ENCODE results near the gene EXOSC3. TPM values are rescaled to one million over a fixed set of nuclear protein-coding genes. Genes with fewer than 3 reads are reported as not detected.

EXOSC3 gene
- total and polyA plus RNA-seq, 2 of the 8 experiments (the other 6 are each of a cell fraction or from before 2014, with no cell fraction given) = 46.7 to 73.4 TPM

DNA sequence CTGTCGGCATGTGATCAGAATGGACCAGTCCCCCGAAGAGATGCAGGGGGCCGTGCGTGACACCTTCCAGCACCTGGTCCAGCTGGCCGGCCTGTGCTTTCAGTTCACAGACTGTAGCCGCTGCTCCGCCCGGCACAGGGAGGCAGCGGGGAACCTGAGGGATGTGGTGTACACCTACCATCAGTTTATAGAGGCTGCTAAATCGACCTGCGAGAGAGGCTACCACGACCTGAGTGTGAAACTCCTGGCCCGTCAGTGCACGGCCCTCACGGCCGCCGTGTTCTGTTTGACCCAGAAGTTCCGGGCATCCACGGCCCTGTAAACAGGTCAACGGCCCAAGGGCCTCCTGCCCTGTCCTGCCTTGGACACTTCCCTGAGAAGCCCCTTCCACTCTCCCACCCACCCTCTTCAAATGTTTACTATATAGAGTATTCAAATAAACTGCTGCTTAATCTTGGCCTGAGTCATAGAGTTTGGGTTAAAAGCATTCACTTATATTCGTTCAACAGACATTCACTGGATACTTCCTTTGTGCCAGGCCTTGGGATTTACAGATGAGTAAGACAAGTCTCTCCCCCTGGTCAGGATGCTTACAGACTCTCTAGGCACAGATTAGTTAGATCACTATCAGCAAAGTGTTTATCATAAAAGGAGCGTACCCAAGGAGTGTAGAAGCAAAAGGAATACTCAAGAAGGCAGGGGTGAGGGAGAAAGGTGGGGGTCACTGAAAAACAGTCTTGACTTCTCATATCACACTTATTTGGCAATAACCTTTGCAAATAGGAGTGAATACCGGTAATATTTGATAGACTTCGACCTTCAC is 38.2 kb downstream of the EXOSC3 start:
- H2AFZ ChIP-seq (ENCODE audit: low read length) = no peak overlapping the region; the same call in 1 of the 2 replicates
- no peak overlapping the region for H4K91ac ChIP-seq (replicated peaks; ENCODE audit: insufficient read length, low read length)
- no peaks in the 10 kb centered on the region for H3K4me1 ChIP-seq (replicated peaks in 1 of 4; ENCODE audit: control insufficient read depth in 3 of 4, insufficient read depth in 4 of 4, low read length in 3 of 4)
- no peak overlapping the region for H2BK20ac ChIP-seq (ENCODE audit: low read length)
- H3K9me3 ChIP-seq (ENCODE audit: insufficient read depth in 2 of 2, low read depth in 1 of 2, low read length in 1 of 2) = no peaks in the 10 kb centered on the region
- H2BK15ac ChIP-seq (ENCODE audit: low read length) = no peak overlapping the region
- CTCF ChIA-PET (ENCODE audit: partially characterized antibody) = interaction anchor here (0.6 to 1.3 kb wide), 7 partner anchors 14 to 85 kb away, joined by 3 to 5 read pairs (median 3); no protein-coding TSS in a partner anchor
- FAIRE-seq = no peak
- peak overlapping the region; percentile 71 for H4K8ac ChIP-seq (ENCODE audit: extremely low read depth, insufficient read depth, low read length)
- H2BK120ac ChIP-seq (replicated peaks; ENCODE audit: low read depth, low read length) = no peak overlapping the region
- H3K23me2 ChIP-seq (ENCODE audit: low read depth, low read length) = no peaks in the 10 kb centered on the region
- H3K79me1 ChIP-seq (ENCODE audit: low read depth, low read length) = no peaks in the 10 kb centered on the region
- no peak overlapping the region for H3K4me3 ChIP-seq (ENCODE audit: extremely low read depth in 1 of 4, insufficient read depth in 2 of 4, low read depth in 3 of 4, low read length in 4 of 4)
- no peak overlapping the region for H2BK5ac ChIP-seq (ENCODE audit: low read depth, low read length)
- no peak overlapping the region for H2BK12ac ChIP-seq (ENCODE audit: low read depth, low read length)
- no peaks in the 10 kb centered on the region for H4K20me1 ChIP-seq (replicated peaks in 1 of 2; ENCODE audit: control insufficient read depth in 1 of 2, insufficient read depth in 2 of 2, low read length in 2 of 2)
- POLR2A ChIA-PET (ENCODE audit: partially characterized antibody) = no interaction called here
- H3K4me2 ChIP-seq (ENCODE audit: insufficient read depth in 1 of 2, low read depth in 2 of 2, low read length in 2 of 2) = no peak overlapping the region
- H3K23ac ChIP-seq (ENCODE audit: insufficient read length) = no peak overlapping the region
- H3K4ac ChIP-seq (replicated peaks; ENCODE audit: insufficient read length, low read depth, low read length) = no peak overlapping the region
- no peak overlapping the region for H2AK5ac ChIP-seq (ENCODE audit: low read depth, low read length)
- H3K18ac ChIP-seq (ENCODE audit: extremely low read depth, low read length) = no peak overlapping the region
- H3K9ac ChIP-seq (replicated peaks in 1 of 4; ENCODE audit: extremely low read depth in 1 of 4, low read depth in 3 of 4, low read length in 3 of 4) = no peak overlapping the region
- no peak overlapping the region for H3K14ac ChIP-seq (ENCODE audit: insufficient read length)
- 85% methylated on average over 22 of the region's 24 CpGs; no CpG with 5 or more reads in 1 of the 2 experiments for WGBS, 2 experiments (ENCODE audit: extremely low coverage in 1 of 2, insufficient coverage in 1 of 2, insufficient read length in 1 of 2, insufficient replicate concordance in 2 of 2, low coverage in 1 of 2, low lambda C conversion rate in 2 of 2, missing lambda C conversion rate in 1 of 2)
- H3K27ac ChIP-seq (ENCODE audit: low read depth, low read length) = no peak overlapping the region
- DNase-seq (ENCODE audit: low read depth in 1 of 2, low spot score in 2 of 2) = no peak
- H3K56ac ChIP-seq (replicated peaks; ENCODE audit: insufficient read length, low read depth, low read length) = no peak overlapping the region
- no peak overlapping the region for H4K5ac ChIP-seq (ENCODE audit: insufficient read length, low read depth, low read length)
- no peaks in the 10 kb centered on the region for H3K36me3 ChIP-seq (ENCODE audit: control insufficient read depth in 2 of 4, insufficient read depth in 4 of 4, low read length in 3 of 4)
- H3K27me3 ChIP-seq (replicated peaks in 1 of 4; ENCODE audit: control insufficient read depth in 3 of 4, extremely low read depth in 1 of 4, insufficient read depth in 3 of 4, low read length in 3 of 4) = no peaks in the 10 kb centered on the region
- no peaks in the 10 kb centered on the region for H3K79me2 ChIP-seq (ENCODE audit: control insufficient read depth in 1 of 2, insufficient read depth in 2 of 2, low read length in 2 of 2)
- TF ChIP-seq CHD2 (IDR thresholded peaks at IDR 0.05; ENCODE audit: low read length) = no peak
- TF ChIP-seq SIX5 (IDR thresholded peaks at IDR 0.05; ENCODE audit: low read depth, low read length) = no peak
- TF ChIP-seq, protein P1, sequence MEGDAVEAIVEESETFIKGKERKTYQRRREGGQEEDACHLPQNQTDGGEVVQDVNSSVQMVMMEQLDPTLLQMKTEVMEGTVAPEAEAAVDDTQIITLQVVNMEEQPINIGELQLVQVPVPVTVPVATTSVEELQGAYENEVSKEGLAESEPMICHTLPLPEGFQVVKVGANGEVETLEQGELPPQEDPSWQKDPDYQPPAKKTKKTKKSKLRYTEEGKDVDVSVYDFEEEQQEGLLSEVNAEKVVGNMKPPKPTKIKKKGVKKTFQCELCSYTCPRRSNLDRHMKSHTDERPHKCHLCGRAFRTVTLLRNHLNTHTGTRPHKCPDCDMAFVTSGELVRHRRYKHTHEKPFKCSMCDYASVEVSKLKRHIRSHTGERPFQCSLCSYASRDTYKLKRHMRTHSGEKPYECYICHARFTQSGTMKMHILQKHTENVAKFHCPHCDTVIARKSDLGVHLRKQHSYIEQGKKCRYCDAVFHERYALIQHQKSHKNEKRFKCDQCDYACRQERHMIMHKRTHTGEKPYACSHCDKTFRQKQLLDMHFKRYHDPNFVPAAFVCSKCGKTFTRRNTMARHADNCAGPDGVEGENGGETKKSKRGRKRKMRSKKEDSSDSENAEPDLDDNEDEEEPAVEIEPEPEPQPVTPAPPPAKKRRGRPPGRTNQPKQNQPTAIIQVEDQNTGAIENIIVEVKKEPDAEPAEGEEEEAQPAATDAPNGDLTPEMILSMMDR (IDR thresholded peaks at IDR 0.05; ENCODE audit: control extremely low read depth in 1 of 3, insufficient read depth in 1 of 3, low read depth in 1 of 3, low read length in 3 of 3) = no peak
- TF ChIP-seq, protein P2, sequence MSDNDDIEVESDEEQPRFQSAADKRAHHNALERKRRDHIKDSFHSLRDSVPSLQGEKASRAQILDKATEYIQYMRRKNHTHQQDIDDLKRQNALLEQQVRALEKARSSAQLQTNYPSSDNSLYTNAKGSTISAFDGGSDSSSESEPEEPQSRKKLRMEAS (IDR thresholded peaks at IDR 0.05) = no peak
- TF ChIP-seq EZH2 (IDR thresholded peaks at IDR 0.05; ENCODE audit: low read depth, low read length, severe bottlenecking) = no peak
- no peak for TF ChIP-seq RFX5 (IDR thresholded peaks at IDR 0.05; ENCODE audit: borderline replicate concordance, low read depth, low read length)
- no peak for TF ChIP-seq RNF2 (IDR thresholded peaks at IDR 0.05; ENCODE audit: borderline replicate concordance, low read depth, low read length, missing control alignments, poor library complexity, severe bottlenecking)
- TF ChIP-seq, protein P3, sequence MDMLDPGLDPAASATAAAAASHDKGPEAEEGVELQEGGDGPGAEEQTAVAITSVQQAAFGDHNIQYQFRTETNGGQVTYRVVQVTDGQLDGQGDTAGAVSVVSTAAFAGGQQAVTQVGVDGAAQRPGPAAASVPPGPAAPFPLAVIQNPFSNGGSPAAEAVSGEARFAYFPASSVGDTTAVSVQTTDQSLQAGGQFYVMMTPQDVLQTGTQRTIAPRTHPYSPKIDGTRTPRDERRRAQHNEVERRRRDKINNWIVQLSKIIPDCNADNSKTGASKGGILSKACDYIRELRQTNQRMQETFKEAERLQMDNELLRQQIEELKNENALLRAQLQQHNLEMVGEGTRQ (IDR thresholded peaks at IDR 0.05; ENCODE audit: low read length) = no peak
